Caco-2 (cell line): ENCODE measurements around the gene CYTIP. TPM values are rescaled to one million over a fixed set of nuclear protein-coding genes. Genes with fewer than 3 reads are reported as not detected.
A peak's percentile ranks its signal among the peaks of the same experiment; 100 is the strongest.
"Not testable (repeated sequence)": the region's sequence is repeated elsewhere in the genome, so short reads cannot be mapped to it uniquely, and the experiment has no call there.

ENCODE experiments used
- BruUV-seq: library from RNA; stranded (reverse); fragments of 400-500 nt; replicated peaks from 2 replicates; lab custom pipeline; 2021; lab: Mats Ljungman, UMichigan
- CTCF ChIA-PET: fragments of 300-600 bp; sonication (Branson Sonifier 250); formaldehyde crosslinking; loops from one replicate; lab custom pipeline; 2022; ENCODE audit warnings: antibody characterized with exemption; lab: Charles Lee
- POLR2A ChIA-PET: fragments of 300-600 bp; sonication (Branson Sonifier 250); formaldehyde crosslinking; loops from one replicate; lab custom pipeline; 2022; ENCODE audit warnings: antibody characterized with exemption; lab: Charles Lee
- DNase-seq, 2 experiments: peaks; one replicate each; pipeline versions ENCODE4 v3.0.0 to v3.0.0-alpha.2; 2020 to 2022
- H3K27me3 ChIP-seq: replicated peaks from 2 replicates; pipeline ENCODE4 v1.6.0; 2011; ENCODE audit warnings: low read length; ENCODE audit not compliant: control insufficient read depth, insufficient read depth
- H3K36me3 ChIP-seq: 2 replicates; pipeline ENCODE4 v1.5.1; 2011; ENCODE audit warnings: low read length; ENCODE audit not compliant: control insufficient read depth, insufficient read depth
- H3K4me1 ChIP-seq: fragments of 250-450 bp; sonication (Bioruptor Pico); 2 replicates; pipeline ENCODE4 v1.5.1; 2020; ENCODE audit warnings: mild to moderate bottlenecking
- H3K4me3 ChIP-seq: 2 replicates; pipeline ENCODE4 v1.5.1; 2011; ENCODE audit warnings: low read depth, mild to moderate bottlenecking, control low read depth, low read length
- H3K9me3 ChIP-seq: fragments of 250-450 bp; sonication (Bioruptor Pico); 2 replicates; pipeline ENCODE4 v1.5.1; 2020; ENCODE audit warnings: mild to moderate bottlenecking, moderate library complexity
- H3K27ac Mint-ChIP-seq: one replicate; pipeline ENCODE4 v1.8.0; 2022; ENCODE audit warnings: mixed read lengths; ENCODE audit not compliant: unreplicated experiment
- H3K27me3 Mint-ChIP-seq: one replicate; pipeline ENCODE4 v1.8.0; 2022; ENCODE audit warnings: mixed read lengths; ENCODE audit not compliant: insufficient read depth, unreplicated experiment
- H3K36me3 Mint-ChIP-seq: one replicate; pipeline ENCODE4 v1.8.0; 2022; ENCODE audit warnings: mild to moderate bottlenecking, mixed read lengths; ENCODE audit not compliant: insufficient read depth, unreplicated experiment
- H3K4me1 Mint-ChIP-seq: one replicate; pipeline ENCODE4 v1.8.0; 2022; ENCODE audit warnings: low read depth, mixed read lengths; ENCODE audit not compliant: unreplicated experiment
- H3K4me3 Mint-ChIP-seq: one replicate; pipeline ENCODE4 v1.8.0; 2022; ENCODE audit warnings: mild to moderate bottlenecking, moderate library complexity, mixed read lengths; ENCODE audit not compliant: unreplicated experiment
- H3K9me3 Mint-ChIP-seq: one replicate; pipeline ENCODE4 v1.8.0; 2022; ENCODE audit warnings: mixed read lengths; ENCODE audit not compliant: unreplicated experiment
- CTCF ChIP-seq, 2 experiments: fragments of 200-600 bp in 1 of 2; IDR thresholded peaks; 1 replicate in 1 of 2; 2 replicates in 1 of 2; pipeline versions ENCODE4 v1.5.1 to v1.8.0; 2011 to 2022; ENCODE audit warnings: antibody characterized with exemption in 1 of 2, control low read depth in 1 of 2, inconsistent platforms in 1 of 2, low read depth in 1 of 2, low read length in 1 of 2, mild to moderate bottlenecking in 1 of 2, moderate library complexity in 1 of 2; ENCODE audit not compliant: insufficient read depth in 1 of 2, severe bottlenecking in 1 of 2, unreplicated experiment in 1 of 2
- intact Hi-C: fragments of 100-400 bp; cut with micrococcal nuclease; formaldehyde crosslinking; loops from one replicate; pipeline ENCODE4 v1.10.0; 2022; ENCODE audit not compliant: unreplicated experiment
- total RNA-seq: library from RNA; stranded (reverse); gene quantifications from 2 replicates; pipeline ENCODE4 v1.2.3, GENCODE V29; 2022

The CYTIP gene
- total RNA-seq, 1 experiment from 2014 or later: 1.1 TPM

- Mint-ChIP-seq H3K27me3 (no peaks in the 10 kb centered on the region), H3K27ac (no peak overlapping the region), H3K4me3 (no peak overlapping the region), H3K36me3 (no peaks in the 10 kb centered on the region), H3K4me1 (no peaks in the 10 kb centered on the region), H3K9me3 (no peaks in the 10 kb centered on the region)
- Histone ChIP-seq H3K4me3 (no peak overlapping the region), H3K27me3 (no peaks in the 10 kb centered on the region), H3K4me1 (peaks cover 5% of the 10 kb centered on the region; the same call in 1 of the 2 replicates), H3K9me3 (no peaks in the 10 kb centered on the region), H3K36me3 (no peaks in the 10 kb centered on the region)
- ChIA-PET CTCF (no interaction called here), POLR2A (no interaction called here)
- no peak for DNase-seq
- no TSS peak for BruUV-seq
- TF ChIP-seq CTCF (IDR thresholded peaks at IDR 0.05; ENCODE audit: insufficient read depth in 1 of 2, low read depth in 1 of 2, low read length in 1 of 2, severe bottlenecking in 1 of 2, unreplicated experiment in 1 of 2): no peak
- intact Hi-C loops: no loop called here
Observed at GRCh38 chr2:157404363-157404762, 39.5 kb downstream of the CYTIP start.

GRCh38 chr2:157402801-157403485, 40.9 kb downstream of the CYTIP start:
- CTCF ChIA-PET, H3K4me1 Mint-ChIP-seq, H3K4me3 Mint-ChIP-seq, intact Hi-C loops, H3K4me3 ChIP-seq, H3K4me1 ChIP-seq, POLR2A ChIA-PET, H3K9me3 Mint-ChIP-seq, H3K27ac Mint-ChIP-seq, BruUV-seq, H3K27me3 Mint-ChIP-seq, H3K36me3 Mint-ChIP-seq, H3K27me3 ChIP-seq, H3K36me3 ChIP-seq, H3K9me3 ChIP-seq: not testable (repeated sequence)
- DNase-seq: peak; percentile 5 to 33

- no peak for TF ChIP-seq CTCF (IDR thresholded peaks at IDR 0.05; ENCODE audit: insufficient read depth in 1 of 2, low read depth in 1 of 2, low read length in 1 of 2, severe bottlenecking in 1 of 2, unreplicated experiment in 1 of 2)
- Histone ChIP-seq H3K4me3 (no peak overlapping the region), H3K27me3 (no peaks in the 10 kb centered on the region), H3K36me3 (no peaks in the 10 kb centered on the region), H3K4me1 (peaks cover 14% of the 10 kb centered on the region), H3K9me3 (no peaks in the 10 kb centered on the region; the same call in 1 of the 2 replicates)
- Mint-ChIP-seq H3K4me3 (no peak overlapping the region), H3K9me3 (no peaks in the 10 kb centered on the region), H3K4me1 (no peaks in the 10 kb centered on the region), H3K36me3 (no peaks in the 10 kb centered on the region), H3K27me3 (no peaks in the 10 kb centered on the region), H3K27ac (no peak overlapping the region)
- ChIA-PET CTCF (no interaction called here), POLR2A (no interaction called here)
- intact Hi-C loops: no loop called here
- DNase-seq: peak in 1 of 2 experiments; percentile 58
- no TSS peak for BruUV-seq
Observed at GRCh38 chr2:157395811-157396210, 48.1 kb downstream of the CYTIP start.
